HG03196 (cell line): ENCODE results near the gene MTCL1.
"Not testable (repeated sequence)": the region's sequence is repeated elsewhere in the genome, so short reads cannot be mapped to it uniquely, and the experiment has no call there.

Experiments
- ATAC-seq: cut with Tn5 transposase; IDR thresholded peaks from one replicate; pipeline ENCODE4 v1.9.1; 2021; ENCODE audit not compliant: unreplicated experiment

The MTCL1 gene

GRCh38 chr18:8741117-8741516, 35.8 kb downstream of the MTCL1 start:
- no peak for ATAC-seq

GRCh38 chr18:8741532-8741931, 36.2 kb downstream of the MTCL1 start:
- no peak for ATAC-seq

GRCh38 chr18:8742387-8743361, 37.3 kb downstream of the MTCL1 start:
- no peak for ATAC-seq

- no peak for ATAC-seq
Measured at GRCh38 chr18:8744038-8744437, 38.7 kb downstream of the MTCL1 start.

GRCh38 chr18:8744656-8745055, 39.3 kb downstream of the MTCL1 start:
- ATAC-seq, result no peak

- ATAC-seq, result no peak
Measured at GRCh38 chr18:8745355-8746014, 40.1 kb downstream of the MTCL1 start.

GRCh38 chr18:8747440-8747937, 42.1 kb downstream of the MTCL1 start:
- no peak for ATAC-seq

GRCh38 chr18:8749492-8749891, 44.1 kb downstream of the MTCL1 start:
- no peak for ATAC-seq

- ATAC-seq, result no peak
Measured at GRCh38 chr18:8750954-8751415, 45.6 kb downstream of the MTCL1 start.

GRCh38 chr18:8751692-8752091, 46.3 kb downstream of the MTCL1 start:
- ATAC-seq, result no peak

- ATAC-seq, result no peak
Measured at GRCh38 chr18:8752329-8752728, 47.0 kb downstream of the MTCL1 start.

- no peak for ATAC-seq
Measured at GRCh38 chr18:8754995-8755960, 49.9 kb downstream of the MTCL1 start.

GRCh38 chr18:8756571-8756970, 51.2 kb downstream of the MTCL1 start:
- no peak for ATAC-seq

- no peak for ATAC-seq
Measured at GRCh38 chr18:8757396-8757997, 52.1 kb downstream of the MTCL1 start.

GRCh38 chr18:8758466-8758865, 53.1 kb downstream of the MTCL1 start:
- ATAC-seq, result no peak

- no peak for ATAC-seq
Measured at GRCh38 chr18:8760984-8761383, 55.6 kb downstream of the MTCL1 start.

GRCh38 chr18:8761535-8761934, 56.2 kb downstream of the MTCL1 start:
- ATAC-seq, result not testable (repeated sequence)

- ATAC-seq, result no peak
Measured at GRCh38 chr18:8762968-8763367, 57.6 kb downstream of the MTCL1 start.

GRCh38 chr18:8763611-8764010, 58.3 kb downstream of the MTCL1 start:
- ATAC-seq, result no peak

- no peak for ATAC-seq
Measured at GRCh38 chr18:8765783-8766463, 60.6 kb downstream of the MTCL1 start.
